Fibroblast of villous mesenchyme (primary cell): ENCODE measurements around the gene RXRA. TPM values are rescaled to one million over a fixed set of nuclear protein-coding genes. Genes with fewer than 3 reads are reported as not detected.

Source experiments
- DNase-seq: peaks from one replicate; pipeline ENCODE4 v3.0.0-alpha.2; 2010; ENCODE audit warnings: low read depth
- H3K4me3 ChIP-seq: 2 replicates; pipeline ENCODE4 v1.5.1; 2011; ENCODE audit warnings: low read depth, mild to moderate bottlenecking, low read length
- total RNA-seq: library from RNA; depleted of rRNA; stranded (reverse); fragments of >200 nt; gene quantifications from 2 replicates; pipeline ENCODE4 v1.2.3, GENCODE V29; 2012
- TF ChIP-seq, protein P1 (sequence below): IDR thresholded peaks from 2 replicates; pipeline ENCODE4 v1.5.1; 2012; ENCODE audit warnings: low read depth, mild to moderate bottlenecking, low read length; ENCODE audit not compliant: insufficient read depth

RXRA gene
- total RNA-seq, 1 donor, result 16.0 TPM

DNA sequence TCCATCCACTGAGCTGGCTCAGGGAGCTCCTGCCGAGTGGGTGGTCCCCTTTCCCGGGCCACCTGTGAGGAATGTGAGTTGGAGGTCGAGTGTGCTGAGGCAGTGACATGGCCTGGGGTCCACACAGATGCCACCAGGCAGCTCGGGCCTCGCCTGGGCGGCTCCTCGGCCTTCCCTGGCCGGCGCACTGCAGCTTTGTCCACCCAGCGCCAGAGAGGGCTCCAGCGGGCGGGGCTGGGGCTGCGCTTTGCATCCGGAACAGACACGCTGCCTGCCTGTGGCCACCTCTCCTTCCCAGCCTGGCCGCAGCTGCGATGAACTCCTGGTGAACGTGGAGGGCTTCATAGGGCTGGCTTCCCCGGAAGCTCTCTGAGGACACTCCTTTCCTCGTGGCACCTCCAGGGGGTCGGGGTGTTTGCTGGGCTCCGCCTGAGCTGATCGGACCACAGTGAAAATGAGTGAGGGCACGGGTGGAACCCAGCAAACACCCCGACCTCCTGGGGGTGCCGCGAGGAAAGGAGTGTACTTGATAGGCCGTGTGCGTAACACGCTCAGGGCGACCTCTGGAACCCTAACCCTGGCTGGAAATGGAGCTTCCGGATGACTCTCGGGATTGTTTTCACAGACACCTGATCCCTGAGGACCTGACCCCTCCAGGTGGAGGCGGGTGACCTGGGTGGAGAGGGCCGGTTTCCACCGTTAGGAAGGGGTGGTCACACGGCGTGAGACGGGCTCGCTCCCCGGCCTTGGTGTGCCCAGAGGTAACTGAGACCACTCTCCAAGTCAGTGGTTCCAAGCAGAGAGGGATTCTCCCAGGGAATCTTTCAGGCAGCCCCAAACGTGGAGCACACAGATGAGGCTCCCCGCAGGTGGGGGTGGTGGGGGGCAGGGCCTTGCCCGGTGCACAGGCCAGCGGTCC lies 31.8 kb upstream of the RXRA start:
- no peak overlapping the region for H3K4me3 ChIP-seq
- TF ChIP-seq, protein P1, sequence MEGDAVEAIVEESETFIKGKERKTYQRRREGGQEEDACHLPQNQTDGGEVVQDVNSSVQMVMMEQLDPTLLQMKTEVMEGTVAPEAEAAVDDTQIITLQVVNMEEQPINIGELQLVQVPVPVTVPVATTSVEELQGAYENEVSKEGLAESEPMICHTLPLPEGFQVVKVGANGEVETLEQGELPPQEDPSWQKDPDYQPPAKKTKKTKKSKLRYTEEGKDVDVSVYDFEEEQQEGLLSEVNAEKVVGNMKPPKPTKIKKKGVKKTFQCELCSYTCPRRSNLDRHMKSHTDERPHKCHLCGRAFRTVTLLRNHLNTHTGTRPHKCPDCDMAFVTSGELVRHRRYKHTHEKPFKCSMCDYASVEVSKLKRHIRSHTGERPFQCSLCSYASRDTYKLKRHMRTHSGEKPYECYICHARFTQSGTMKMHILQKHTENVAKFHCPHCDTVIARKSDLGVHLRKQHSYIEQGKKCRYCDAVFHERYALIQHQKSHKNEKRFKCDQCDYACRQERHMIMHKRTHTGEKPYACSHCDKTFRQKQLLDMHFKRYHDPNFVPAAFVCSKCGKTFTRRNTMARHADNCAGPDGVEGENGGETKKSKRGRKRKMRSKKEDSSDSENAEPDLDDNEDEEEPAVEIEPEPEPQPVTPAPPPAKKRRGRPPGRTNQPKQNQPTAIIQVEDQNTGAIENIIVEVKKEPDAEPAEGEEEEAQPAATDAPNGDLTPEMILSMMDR, result no peak
- DNase-seq, result no peak

DNA sequence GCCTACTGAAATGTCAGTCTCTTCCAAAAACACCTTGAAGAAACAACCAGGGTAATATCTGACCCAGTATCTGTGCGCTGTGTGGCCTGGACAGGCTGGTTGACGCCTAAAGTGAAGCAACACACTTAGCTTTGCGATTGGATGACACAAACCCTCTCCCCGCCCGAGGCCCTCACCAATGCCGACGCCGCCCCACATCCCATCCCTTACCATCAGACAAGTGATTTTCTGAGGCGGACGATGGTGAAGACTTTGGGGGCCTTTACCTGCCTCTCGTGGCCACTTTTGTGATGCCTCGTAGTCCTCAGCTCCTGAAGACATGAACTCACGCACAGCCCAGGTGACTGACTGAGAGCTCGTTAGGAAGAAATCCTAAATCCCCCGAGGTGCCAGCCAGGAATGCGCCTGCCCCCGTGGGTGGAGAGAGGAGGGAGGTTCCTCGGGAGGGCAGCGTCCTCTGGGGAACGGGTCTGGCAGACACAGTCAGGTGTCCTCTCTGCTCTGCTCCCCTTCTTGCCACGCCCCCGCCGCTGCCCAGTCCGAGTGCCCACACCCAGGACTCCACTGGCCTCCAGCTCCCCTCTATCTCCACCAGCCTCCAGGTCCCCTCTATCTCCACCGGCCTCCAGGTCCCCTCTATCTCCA lies 31.0 kb upstream of the RXRA start:
- DNase-seq, result no peak
- no peak overlapping the region for H3K4me3 ChIP-seq
- TF ChIP-seq, protein P1, result no peak

DNA sequence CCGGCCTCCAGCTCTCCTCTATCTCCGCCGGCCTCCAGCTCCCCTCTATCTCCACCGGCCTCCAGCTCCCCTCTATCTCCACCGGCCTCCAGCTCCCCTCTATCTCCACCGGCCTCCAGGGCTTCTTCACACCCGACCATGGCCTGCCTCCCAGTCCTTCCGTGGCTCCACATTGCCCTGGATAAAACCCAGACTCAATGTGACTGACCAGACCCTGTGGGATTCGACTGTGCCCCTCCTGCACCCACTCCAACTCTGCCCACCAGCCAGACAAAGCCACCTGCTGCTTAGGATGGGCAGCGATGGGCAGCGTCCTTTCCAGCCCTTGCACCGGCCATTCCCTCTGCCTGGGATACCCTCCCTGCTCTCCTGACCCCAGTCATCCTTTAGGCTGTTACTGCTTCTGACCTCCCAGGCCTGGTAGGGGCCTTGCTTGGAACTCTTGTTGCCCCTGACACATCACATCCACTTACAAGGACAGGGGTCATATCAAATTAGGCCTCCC lies 30.5 kb upstream of the RXRA start:
- DNase-seq, result no peak
- H3K4me3 ChIP-seq, result no peak overlapping the region
- TF ChIP-seq, protein P1, result no peak

DNA sequence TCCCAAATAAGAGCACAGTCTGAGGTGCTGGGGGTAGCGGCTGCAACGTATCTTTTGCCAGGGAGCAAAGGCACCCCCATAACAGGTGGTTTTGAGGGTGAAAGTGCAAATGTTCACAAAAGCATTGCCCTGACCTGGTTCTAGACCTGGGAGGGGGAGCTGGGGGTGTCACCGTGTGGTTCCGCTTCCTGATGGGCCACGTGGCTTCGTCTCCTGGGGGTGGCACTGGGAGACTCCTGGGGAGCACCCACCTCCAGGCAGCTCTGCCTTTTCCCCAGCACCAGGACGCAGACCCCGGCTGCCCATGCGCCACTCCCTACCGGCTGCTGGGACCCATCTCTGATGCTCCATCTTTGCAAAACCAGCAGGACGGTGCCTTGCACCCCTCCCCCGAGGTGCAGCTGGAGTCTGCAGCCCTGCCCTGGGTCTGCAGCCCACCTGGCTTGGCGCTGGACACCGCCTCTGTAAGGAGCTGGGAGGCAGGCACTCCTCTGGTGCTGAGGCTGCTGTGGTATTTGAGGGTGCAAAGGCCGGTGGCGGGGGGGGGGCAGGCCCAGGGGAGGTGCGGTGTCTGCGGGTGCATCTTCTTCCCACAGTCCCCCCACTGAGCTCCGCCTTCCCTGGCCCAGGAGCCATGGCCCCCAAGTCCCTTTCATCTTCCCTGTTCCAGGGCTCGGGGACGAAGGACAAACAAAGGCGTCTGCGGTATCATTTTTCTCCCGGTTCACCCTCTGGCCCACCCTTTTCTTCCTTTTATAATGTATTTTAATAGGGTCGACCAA lies 29.8 kb upstream of the RXRA start:
- H3K4me3 ChIP-seq, result no peak overlapping the region
- TF ChIP-seq, protein P1, result no peak
- no peak for DNase-seq

DNA sequence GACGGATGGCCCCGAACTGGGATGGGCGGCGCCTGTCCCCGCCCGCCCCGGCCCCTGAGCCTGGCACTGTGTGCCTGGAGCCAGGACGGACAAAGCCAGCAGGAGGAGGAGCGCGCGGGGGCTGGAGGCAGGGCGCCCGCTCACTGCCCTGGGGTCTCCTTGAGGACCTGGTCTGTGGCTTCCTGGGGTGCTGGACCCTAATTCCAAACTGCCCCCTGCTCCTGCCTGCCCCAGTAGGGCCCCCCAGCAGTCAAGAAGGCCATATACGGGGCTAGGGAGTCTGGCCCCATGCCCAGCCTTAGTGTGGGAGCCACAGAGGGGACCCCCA lies 29.2 kb upstream of the RXRA start:
- TF ChIP-seq, protein P1, result no peak
- DNase-seq, result no peak
- H3K4me3 ChIP-seq, result no peak overlapping the region

DNA sequence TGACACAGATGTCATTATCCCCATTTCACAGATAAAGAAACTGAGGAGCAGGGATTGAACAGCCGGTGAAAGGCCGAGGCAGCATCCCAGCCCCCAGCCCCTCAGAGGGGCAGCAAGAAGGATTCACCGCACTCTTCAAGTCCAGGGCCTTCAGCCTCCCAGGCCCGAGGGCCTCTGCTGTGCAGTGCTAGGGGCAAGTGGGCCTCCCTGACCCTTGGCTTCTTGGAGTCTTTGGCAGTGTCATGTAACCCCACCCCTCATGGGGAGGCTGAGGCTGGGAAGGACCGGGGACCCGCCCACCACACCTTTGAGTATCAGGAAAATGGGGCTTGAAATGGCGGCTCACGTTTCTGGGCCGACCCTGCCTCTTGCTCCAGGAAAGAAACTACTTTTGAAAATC lies 28.7 kb upstream of the RXRA start:
- DNase-seq, result no peak
- no peak overlapping the region for H3K4me3 ChIP-seq
- TF ChIP-seq, protein P1, result no peak
